ENCODE data around the gene SMIM10L1.

GRCh38 chr12:11158885-11159444 is 12.0 kb upstream of the SMIM10L1 start:
- TF ChIP-seq POLR2A (IDR thresholded peaks at IDR 0.05) = no peak
- no peak for TF ChIP-seq CTCF (IDR thresholded peaks at IDR 0.05)

All from esophagus squamous epithelium (tissue), 4 donors.